GM19193 (cell line): ENCODE measurements around the gene TLE4.

Source experiments
- POLR2A ChIP-seq: IDR thresholded peaks from 4 replicates; pipeline ENCODE4 v1.6.1; 2011; ENCODE audit not compliant: insufficient read depth, insufficient read length; ENCODE audit errors: extremely low read depth

Gene TLE4

GRCh38 chr9:79571309-79572031 lies at the start of gene TLE4:
Gene TLE4, plus strand, starts transcription at chr9:79571965. Its CDS starts 826 bp downstream, at chr9:79572791.
- peak; percentile 65 for TF ChIP-seq POLR2A

GRCh38 chr9:79522793-79523192 lies 49.0 kb upstream of the TLE4 start:
- TF ChIP-seq POLR2A = no peak

GRCh38 chr9:79524266-79524665 lies 47.5 kb upstream of the TLE4 start:
- no peak for TF ChIP-seq POLR2A

- TF ChIP-seq POLR2A = no peak
Measured at GRCh38 chr9:79526149-79526672, 45.6 kb upstream of the TLE4 start.

GRCh38 chr9:79535534-79535933 lies 36.2 kb upstream of the TLE4 start:
- no peak for TF ChIP-seq POLR2A

GRCh38 chr9:79537838-79538237 lies 33.9 kb upstream of the TLE4 start:
- TF ChIP-seq POLR2A = no peak

GRCh38 chr9:79542735-79543620 lies 28.8 kb upstream of the TLE4 start:
- TF ChIP-seq POLR2A = no peak

- no peak for TF ChIP-seq POLR2A
Measured at GRCh38 chr9:79551586-79551985, 20.2 kb upstream of the TLE4 start.

- no peak for TF ChIP-seq POLR2A
Measured at GRCh38 chr9:79551994-79552393, 19.8 kb upstream of the TLE4 start.

- TF ChIP-seq POLR2A = no peak
Measured at GRCh38 chr9:79555474-79556089, 16.2 kb upstream of the TLE4 start.

GRCh38 chr9:79559495-79560181 lies 12.1 kb upstream of the TLE4 start:
- TF ChIP-seq POLR2A = no peak

GRCh38 chr9:79562749-79563386 lies 8.9 kb upstream of the TLE4 start:
- no peak for TF ChIP-seq POLR2A

- TF ChIP-seq POLR2A = no peak
Measured at GRCh38 chr9:79564105-79564504, 7.7 kb upstream of the TLE4 start.

- TF ChIP-seq POLR2A = no peak
Measured at GRCh38 chr9:79565245-79565644, 6.5 kb upstream of the TLE4 start.
